Endothelial cell (in vitro differentiated cells): ENCODE data around the gene NFATC2. TPM values are rescaled to one million over a fixed set of nuclear protein-coding genes. Genes with fewer than 3 reads are reported as not detected.

Experiments
- DNase-seq: peaks from one replicate; pipeline ENCODE4 v3.0.0; 2021; ENCODE audit warnings: low spot score
- H3K27ac Mint-ChIP-seq: one replicate; pipeline ENCODE4 v1.8.0; 2021; ENCODE audit warnings: mixed read lengths, inconsistent platforms; ENCODE audit not compliant: unreplicated experiment
- H3K27me3 Mint-ChIP-seq: one replicate; pipeline ENCODE4 v1.8.0; 2021; ENCODE audit warnings: mild to moderate bottlenecking, moderate library complexity, mixed read lengths, inconsistent platforms; ENCODE audit not compliant: unreplicated experiment
- H3K36me3 Mint-ChIP-seq: one replicate; pipeline ENCODE4 v1.8.0; 2021; ENCODE audit warnings: mild to moderate bottlenecking, low read depth, mixed read lengths, inconsistent platforms; ENCODE audit not compliant: unreplicated experiment
- H3K4me1 Mint-ChIP-seq: one replicate; pipeline ENCODE4 v1.8.0; 2021; ENCODE audit warnings: mild to moderate bottlenecking, mixed read lengths, inconsistent platforms; ENCODE audit not compliant: unreplicated experiment
- H3K4me3 Mint-ChIP-seq: one replicate; pipeline ENCODE4 v1.8.0; 2021; ENCODE audit warnings: mild to moderate bottlenecking, mixed read lengths, inconsistent platforms; ENCODE audit not compliant: unreplicated experiment
- H3K9me3 Mint-ChIP-seq: one replicate; pipeline ENCODE4 v1.8.0; 2021; ENCODE audit warnings: mixed read lengths, inconsistent platforms; ENCODE audit not compliant: unreplicated experiment
- CTCF ChIP-seq: fragments of 200-600 bp; sonication (generic); IDR thresholded peaks from one replicate; pipeline ENCODE4 v1.5.0; 2021; ENCODE audit warnings: antibody characterized with exemption; ENCODE audit not compliant: unreplicated experiment
- total RNA-seq: library from RNA; stranded (reverse); fragmentation: NEBNext Ultra II Directional; extraction: Animal tissue kit (Norgen Biotek cat#: 25700); gene quantifications from one replicate; pipeline ENCODE4 v1.2.1, GENCODE V29; 2021; ENCODE audit not compliant: unreplicated experiment

Gene NFATC2
- total RNA-seq, 1 donor from 2014 or later = 3.5 TPM

GRCh38 chr20:51410586-51411325 is 131.8 kb downstream of the NFATC2 start:
- Mint-ChIP-seq H3K36me3 (no peaks in the 10 kb centered on the region), H3K4me1 (peaks cover 17% of the 10 kb centered on the region), H3K4me3 (no peak overlapping the region), H3K27ac (no peak overlapping the region), H3K27me3 (no peaks in the 10 kb centered on the region), H3K9me3 (no peaks in the 10 kb centered on the region)
- no peak for TF ChIP-seq CTCF
- no peak for DNase-seq

- no peak for TF ChIP-seq CTCF
- Mint-ChIP-seq H3K36me3 (no peaks in the 10 kb centered on the region), H3K4me3 (no peak overlapping the region), H3K4me1 (peaks cover 17% of the 10 kb centered on the region), H3K9me3 (no peaks in the 10 kb centered on the region), H3K27ac (no peak overlapping the region), H3K27me3 (no peaks in the 10 kb centered on the region)
- no peak for DNase-seq
These were observed 133.2 kb downstream of the NFATC2 start for GRCh38 chr20:51409192-51409880.

- H3K27me3 Mint-ChIP-seq = peaks cover 5% of the 10 kb centered on the region
These were observed 138.0 kb downstream of the NFATC2 start for GRCh38 chr20:51404297-51405060.

GRCh38 chr20:51403466-51404220 is 138.9 kb downstream of the NFATC2 start:
- Mint-ChIP-seq H3K9me3 (no peaks in the 10 kb centered on the region), H3K36me3 (no peaks in the 10 kb centered on the region), H3K27me3 (peaks cover 5% of the 10 kb centered on the region), H3K27ac (no peak overlapping the region), H3K4me3 (no peak overlapping the region), H3K4me1 (peaks cover 7% of the 10 kb centered on the region)
- no peak for TF ChIP-seq CTCF
- no peak for DNase-seq

More at GRCh38 chr20:51404297-51405060, 138.0 kb downstream of the NFATC2 start:
- DNase-seq = no peak
- Mint-ChIP-seq H3K9me3 (no peaks in the 10 kb centered on the region), H3K27ac (no peak overlapping the region), H3K4me1 (peaks cover 7% of the 10 kb centered on the region), H3K36me3 (no peaks in the 10 kb centered on the region), H3K4me3 (no peak overlapping the region)
- TF ChIP-seq CTCF = no peak
